A549 treated with Mapracorat at 1 μM for 4 hours (cell line): ENCODE data around the gene SAFB. TPM values are rescaled to one million over a fixed set of nuclear protein-coding genes. Genes with fewer than 3 reads are reported as not detected.

Experiments used
- total RNA-seq: library from RNA; stranded (reverse); fragments of 200-300 nt; extraction: Qiagen RNA extraction; gene quantifications from 5 replicates; pipeline ENCODE4 v1.2.3, GENCODE V29; 2022

SAFB gene
- total RNA-seq, result 48.6 to 58.6 TPM (median 51.2 TPM) in 5 replicates

DNA sequence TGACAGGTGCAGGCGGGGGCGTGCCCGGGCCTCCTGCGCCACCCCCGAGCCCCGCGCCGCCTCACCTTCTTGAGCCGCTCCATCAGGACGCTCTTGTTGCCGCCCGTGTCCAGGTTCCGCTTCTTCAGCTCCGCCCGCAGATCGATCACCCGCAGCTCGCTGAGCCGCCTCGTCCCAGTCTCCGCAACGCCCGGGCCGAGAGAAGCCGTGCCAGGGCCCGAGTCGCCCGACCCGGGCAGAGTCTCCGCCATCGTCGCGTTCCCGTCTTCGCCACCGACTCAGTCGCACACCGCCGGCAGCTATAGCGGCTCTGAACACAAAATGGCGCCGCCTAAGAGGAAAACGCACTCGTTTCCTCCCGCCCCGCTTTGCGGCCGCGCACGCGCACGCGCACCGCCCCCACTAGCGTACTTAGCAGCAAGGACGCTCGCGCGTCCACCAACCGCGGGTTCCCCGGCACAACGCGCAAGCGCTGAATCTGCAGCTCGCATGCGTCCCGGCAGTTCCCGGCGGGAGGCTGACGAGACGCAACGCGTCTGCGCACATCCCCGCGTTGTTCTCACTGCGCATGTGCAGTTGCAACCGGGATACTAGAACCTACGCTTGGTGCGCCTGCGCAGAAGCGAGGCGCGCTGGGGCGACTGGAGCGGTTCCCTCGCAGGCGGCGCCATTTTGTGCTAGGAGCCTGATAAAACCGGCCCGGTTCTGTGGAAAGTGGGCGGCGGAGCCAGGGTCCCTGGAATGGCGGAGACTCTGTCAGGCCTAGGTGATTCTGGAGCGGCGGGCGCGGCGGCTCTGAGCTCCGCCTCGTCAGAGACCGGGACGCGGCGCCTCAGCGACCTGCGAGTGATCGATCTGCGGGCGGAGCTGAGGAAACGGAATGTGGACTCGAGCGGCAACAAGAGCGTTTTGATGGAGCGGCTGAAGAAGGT is at the start of gene SAFB, which contains the start of gene SAFB2:
TSS of gene SAFB (plus strand) at position 619 of the 932 bp plus-strand sequence. CDS start at position 742, 123 bp downstream.
TSS of gene SAFB2 (minus strand) at position 312 of the 932 bp plus-strand sequence. CDS start at position 251, 61 bp downstream.

DNA sequence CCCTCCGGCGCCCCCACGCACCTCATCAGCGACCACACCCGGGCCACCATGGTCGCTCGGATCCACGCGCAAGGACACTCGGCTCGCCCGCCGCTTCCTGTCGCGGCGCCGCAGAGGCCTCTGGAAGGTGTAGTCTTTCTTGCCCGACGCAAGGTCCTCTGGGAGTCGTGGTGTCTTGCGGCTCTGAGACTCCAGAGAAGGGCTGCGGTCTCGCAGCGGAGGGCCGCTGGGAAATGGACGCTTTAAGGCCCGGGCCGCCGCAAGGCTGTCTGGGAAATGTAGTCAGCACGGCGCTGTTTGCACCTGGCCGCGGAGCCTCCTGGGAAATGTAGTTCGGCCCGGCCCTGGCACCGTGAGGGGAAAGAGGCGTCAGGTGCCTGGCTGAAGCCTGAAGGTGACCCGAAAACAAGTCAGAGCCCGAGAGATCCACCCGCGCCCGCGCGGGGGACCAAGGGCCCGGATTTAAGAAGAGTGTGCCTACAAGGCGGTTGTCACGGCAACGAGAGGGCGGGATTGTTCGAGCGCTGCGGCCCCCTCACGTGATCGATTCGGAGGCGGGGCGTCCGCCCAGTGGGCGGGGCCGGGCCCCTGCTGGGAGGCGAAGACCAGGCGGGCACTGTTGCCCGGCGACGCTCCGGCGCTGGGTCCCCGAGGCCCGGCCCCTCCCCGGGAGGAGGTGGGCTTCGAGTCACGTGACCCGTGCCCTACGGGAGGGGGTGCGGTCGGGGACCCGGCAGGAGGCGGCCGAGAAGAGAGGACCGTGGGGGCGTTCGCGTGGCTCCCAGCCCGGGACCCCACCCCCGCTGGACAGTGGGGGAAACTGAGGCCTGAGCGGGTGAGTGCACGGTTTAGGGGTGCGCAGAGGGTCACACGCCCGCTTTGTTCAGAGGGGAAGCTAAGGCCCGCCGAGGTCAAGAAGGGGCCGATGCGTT is 57.8 kb downstream of the SAFB start, which contains the start of the genes HSD11B1L and MICOS13:
TSS of gene HSD11B1L (plus strand) at position 591 of the 932 bp plus-strand sequence. CDS start 3,806 bp downstream, outside the sequence.
TSS of gene MICOS13 (minus strand) at position 80 of the 932 bp plus-strand sequence. CDS start at position 50, 30 bp downstream.

DNA sequence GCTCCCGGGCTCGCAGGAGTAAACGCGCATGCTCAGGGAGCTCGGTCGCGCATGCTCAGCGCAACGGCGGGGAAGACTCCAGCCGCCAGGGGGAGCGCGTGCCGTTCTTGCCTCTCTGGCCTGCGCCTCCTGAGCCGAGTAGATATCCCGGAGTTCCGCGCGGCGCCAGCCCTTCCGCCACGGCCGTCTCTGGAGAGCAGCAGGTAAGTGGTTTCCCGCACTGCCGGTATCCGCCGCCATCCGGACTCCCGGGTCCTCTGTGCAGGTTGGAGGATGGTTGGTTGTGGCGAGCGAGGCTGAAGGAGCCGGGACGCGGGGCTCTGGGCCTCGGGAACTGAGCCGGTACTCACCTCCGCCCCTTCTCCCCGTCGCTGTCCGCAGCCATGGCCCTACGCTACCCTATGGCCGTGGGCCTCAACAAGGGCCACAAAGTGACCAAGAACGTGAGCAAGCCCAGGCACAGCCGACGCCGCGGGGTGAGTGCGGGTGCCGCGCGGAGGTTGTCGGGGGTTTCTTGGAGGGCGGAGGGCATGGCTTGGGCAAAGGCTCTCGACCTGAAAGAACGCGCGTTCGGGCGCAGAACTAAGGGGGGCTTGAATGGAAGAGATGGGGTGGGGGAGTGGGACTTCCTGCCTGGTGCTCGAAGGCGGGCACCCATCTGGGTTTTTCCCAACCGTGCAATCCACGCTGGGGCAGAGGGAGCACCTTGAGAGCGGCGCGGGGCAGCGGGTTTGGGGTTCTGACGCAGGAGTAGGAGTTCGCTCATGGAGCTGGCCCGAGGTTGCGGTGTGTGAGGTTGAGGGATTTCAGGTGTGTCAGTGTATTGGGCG is 67.5 kb downstream of the SAFB start, which contains the start of gene RPL36:
TSS of gene RPL36 (plus strand) at position 171 of the 830 bp plus-strand sequence. CDS start at position 384, 213 bp downstream.

Other genes with a start within 250 kb of the SAFB start
- not detected in 5 replicates for gene ZNRF4, start 167.7 kb upstream of the SAFB start, total RNA-seq
- gene TINCR, start 55.1 kb upstream of the SAFB start, total RNA-seq, result 1.7 to 3.2 TPM (median 2.3 TPM) in 5 replicates
- 25.9 to 41.1 TPM (median 34.7 TPM) in 5 replicates for gene SAFB2, start 307 bp upstream of the SAFB start, total RNA-seq
- 46.9 to 73.1 TPM (median 68.7 TPM) in 5 replicates for gene MICOS13, start 57.4 kb downstream of the SAFB start, total RNA-seq
- 3.6 to 5.3 TPM (median 4.3 TPM) in 5 replicates for gene HSD11B1L, start 57.9 kb downstream of the SAFB start, total RNA-seq
- gene RPL36, start 67.2 kb downstream of the SAFB start, total RNA-seq, result 762 to 861 TPM (median 781 TPM) in 5 replicates
- 45.3 to 65.6 TPM (median 59.0 TPM) in 5 replicates for gene LONP1, start 97.1 kb downstream of the SAFB start, total RNA-seq
- not detected in 5 replicates for gene CATSPERD, start 97.6 kb downstream of the SAFB start, total RNA-seq
- gene PRR22, start 161.7 kb downstream of the SAFB start, total RNA-seq, result 1.7 to 3.3 TPM (median 2.6 TPM) in 5 replicates
- 25.9 to 34.8 TPM (median 28.7 TPM) in 5 replicates for gene DUS3L, start 168.1 kb downstream of the SAFB start, total RNA-seq
- gene NRTN, start 182.0 kb downstream of the SAFB start, total RNA-seq, result 0.36 to 1.4 TPM (median 0.73 TPM) in 5 replicates
- gene FUT6, start 216.6 kb downstream of the SAFB start, total RNA-seq, result 0.15 TPM in 1 of 5 replicates, not detected in the others
- 0.06 TPM in 1 of 5 replicates, not detected in the others for gene FUT3, start 228.4 kb downstream of the SAFB start, total RNA-seq
- not detected in 5 replicates for gene FUT5, start 247.5 kb downstream of the SAFB start, total RNA-seq